Occipital lobe (tissue), 2 donors: Measurements from ENCODE around the gene CALHM3. TPM values are rescaled to one million over a fixed set of nuclear protein-coding genes. Genes with fewer than 3 reads are reported as not detected.
"Not testable (repeated sequence)": the region's sequence is repeated elsewhere in the genome, so short reads cannot be mapped to it uniquely, and the experiment has no call there.

Experiments
- DNase-seq: peaks from one replicate; lab custom pipeline; 2025; lab: John Stamatoyannopoulos, UW
- total RNA-seq: library from RNA; depleted of rRNA; stranded (reverse); fragments of >200 nt; gene quantifications from one replicate; pipeline ENCODE4 v1.2.3, GENCODE V29; 2014

CALHM3 gene
- total RNA-seq, 1 donor from 2014 or later, result not detected

- DNase-seq, result no peak
Measured at GRCh38 chr10:103502849-103503660, 24.0 kb upstream of the CALHM3 start.

- DNase-seq, result no peak
Measured at GRCh38 chr10:103501186-103501585, 22.1 kb upstream of the CALHM3 start.

- DNase-seq, result no peak
Measured at GRCh38 chr10:103500481-103500880, 21.4 kb upstream of the CALHM3 start.

GRCh38 chr10:103499881-103500280, 20.8 kb upstream of the CALHM3 start:
- DNase-seq, result peak; percentile 50

- no peak for DNase-seq
Measured at GRCh38 chr10:103498936-103499638, 20.0 kb upstream of the CALHM3 start.

GRCh38 chr10:103497161-103497915, 18.3 kb upstream of the CALHM3 start:
- DNase-seq, result no peak

GRCh38 chr10:103495321-103495720, 16.3 kb upstream of the CALHM3 start:
- DNase-seq, result no peak

- DNase-seq, result peak; percentile 33
Measured at GRCh38 chr10:103493916-103494877, 15.2 kb upstream of the CALHM3 start.

- peak; percentile 69 for DNase-seq
Measured at GRCh38 chr10:103493362-103493915, 14.4 kb upstream of the CALHM3 start, which contains the start of gene NEURL1. NEURL1 (plus strand) TSS chr10:103493705; CDS start chr10:103494388, 683 bp downstream.

- no peak for DNase-seq
Measured at GRCh38 chr10:103492655-103493261, 13.7 kb upstream of the CALHM3 start.

GRCh38 chr10:103491729-103492364, 12.8 kb upstream of the CALHM3 start:
- no peak for DNase-seq

- no peak for DNase-seq
Measured at GRCh38 chr10:103490986-103491314, 11.9 kb upstream of the CALHM3 start.

- DNase-seq, result no peak
Measured at GRCh38 chr10:103487410-103487708, 8.3 kb upstream of the CALHM3 start.

GRCh38 chr10:103486635-103487409, 7.8 kb upstream of the CALHM3 start:
- not testable (repeated sequence) for DNase-seq

GRCh38 chr10:103481974-103482531, 3.0 kb upstream of the CALHM3 start:
- DNase-seq, result no peak

- DNase-seq, result no peak
Measured at GRCh38 chr10:103480521-103480920, 1.5 kb upstream of the CALHM3 start.

- DNase-seq, result no peak
Measured at GRCh38 chr10:103478671-103479070, 369 bp downstream of the CALHM3 start.

- DNase-seq, result no peak
Measured at GRCh38 chr10:103476046-103476768, 2.8 kb downstream of the CALHM3 start.
